NT2/D1 (cell line): ENCODE data around the gene ZNF277.

Source experiments
- DNase-seq: peaks from one replicate; pipeline ENCODE4 v3.0.0-alpha.2; 2011; ENCODE audit warnings: low read depth, low spot score
- H3K27me3 ChIP-seq: 2 replicates; pipeline ENCODE4 v1.6.0; 2011; ENCODE audit warnings: mild to moderate bottlenecking; ENCODE audit not compliant: insufficient read length, insufficient read depth
- H3K36me3 ChIP-seq: 2 replicates; pipeline ENCODE4 v1.6.1; 2011; ENCODE audit warnings: mild to moderate bottlenecking, low read length, mixed read lengths; ENCODE audit not compliant: insufficient read depth, insufficient read length
- H3K4me1 ChIP-seq: 2 replicates; pipeline ENCODE4 v1.5.1; 2011; ENCODE audit not compliant: insufficient read depth, insufficient read length
- H3K4me3 ChIP-seq: 2 replicates; pipeline ENCODE4 v1.5.1; 2011; ENCODE audit warnings: low read depth; ENCODE audit not compliant: insufficient read length
- H3K9ac ChIP-seq: 2 replicates; pipeline ENCODE4 v1.6.0; 2011; ENCODE audit warnings: low read depth; ENCODE audit not compliant: insufficient read length
- H3K9me3 ChIP-seq: 2 replicates; pipeline ENCODE4 v1.5.1; 2011; ENCODE audit warnings: mild to moderate bottlenecking, low read length; ENCODE audit not compliant: insufficient read depth
- SUZ12 ChIP-seq: IDR thresholded peaks from 2 replicates; pipeline ENCODE4 v1.6.1; 2011; ENCODE audit not compliant: insufficient read length, insufficient read depth; ENCODE audit errors: extremely low read depth
- YY1 ChIP-seq: IDR thresholded peaks from 2 replicates; pipeline ENCODE4 v1.6.1; 2011; ENCODE audit not compliant: insufficient read length, insufficient read depth
- ZNF274 ChIP-seq: IDR thresholded peaks from 2 replicates; pipeline ENCODE4 v1.6.1; 2011; ENCODE audit warnings: mild to moderate bottlenecking, low read depth, low read length

Gene ZNF277

DNA sequence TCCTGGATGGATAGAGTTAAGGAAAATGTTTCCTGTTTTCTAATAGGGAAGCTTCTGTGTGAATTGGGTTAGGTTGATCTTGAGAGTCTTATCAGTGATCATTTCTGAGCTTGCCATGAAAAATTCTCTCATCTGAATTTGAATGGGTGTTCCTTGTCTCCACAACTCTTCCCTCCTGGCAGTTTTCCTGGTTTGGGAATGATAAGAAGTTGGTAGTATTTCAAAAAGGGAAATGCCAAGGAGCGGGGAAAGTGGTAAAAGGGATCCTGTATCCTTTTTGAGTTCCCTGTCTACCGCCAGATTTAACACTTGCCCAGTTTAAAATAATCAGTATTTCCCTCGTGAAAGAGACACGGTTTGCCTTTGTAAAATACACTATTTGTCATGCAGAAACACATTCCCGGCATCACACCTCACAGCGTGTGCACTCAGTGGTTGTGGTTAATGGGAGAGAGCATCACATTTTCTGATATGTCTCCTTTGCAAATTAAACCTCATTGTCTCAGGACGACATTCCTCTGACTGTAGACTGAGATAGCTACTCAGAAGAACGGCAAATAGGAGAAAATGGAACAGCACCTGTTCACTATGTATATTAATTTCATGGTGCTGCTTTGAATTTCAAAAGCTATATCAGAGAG lies 130.6 kb downstream of the ZNF277 start:
- Histone ChIP-seq H3K27me3 (no peaks in the 10 kb centered on the region), H3K9me3 (no peaks in the 10 kb centered on the region), H3K36me3 (peaks cover 17% of the 10 kb centered on the region), H3K4me1 (no peaks in the 10 kb centered on the region), H3K4me3 (no peak overlapping the region), H3K9ac (no peak overlapping the region)
- DNase-seq: no peak
- TF ChIP-seq ZNF274 (no peak), YY1 (no peak), SUZ12 (no peak)

DNA sequence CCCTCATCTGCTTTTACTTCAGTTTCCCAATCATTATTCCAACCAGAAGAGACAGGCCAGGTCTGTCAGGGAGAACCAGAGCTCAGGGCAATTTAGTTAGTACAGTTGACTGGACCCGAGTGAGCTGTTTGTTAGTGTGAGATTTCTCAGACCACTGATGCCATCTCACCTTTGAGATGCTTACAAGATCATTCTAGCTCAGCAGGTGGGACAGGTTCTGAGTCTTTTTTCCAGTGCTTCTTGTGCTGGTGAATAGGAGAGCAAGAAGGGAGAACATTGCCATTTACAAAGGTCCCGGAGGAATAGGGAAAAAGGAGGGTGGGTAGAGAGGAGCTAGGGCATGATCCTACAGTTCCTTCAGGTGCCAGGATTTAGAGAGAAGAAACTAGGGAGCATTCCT lies 131.4 kb downstream of the ZNF277 start:
- Histone ChIP-seq H3K27me3 (no peaks in the 10 kb centered on the region), H3K4me3 (no peak overlapping the region), H3K36me3 (peaks cover 17% of the 10 kb centered on the region), H3K9ac (no peak overlapping the region), H3K9me3 (no peaks in the 10 kb centered on the region), H3K4me1 (no peaks in the 10 kb centered on the region)
- TF ChIP-seq SUZ12 (no peak), ZNF274 (no peak), YY1 (no peak)
- DNase-seq: no peak

DNA sequence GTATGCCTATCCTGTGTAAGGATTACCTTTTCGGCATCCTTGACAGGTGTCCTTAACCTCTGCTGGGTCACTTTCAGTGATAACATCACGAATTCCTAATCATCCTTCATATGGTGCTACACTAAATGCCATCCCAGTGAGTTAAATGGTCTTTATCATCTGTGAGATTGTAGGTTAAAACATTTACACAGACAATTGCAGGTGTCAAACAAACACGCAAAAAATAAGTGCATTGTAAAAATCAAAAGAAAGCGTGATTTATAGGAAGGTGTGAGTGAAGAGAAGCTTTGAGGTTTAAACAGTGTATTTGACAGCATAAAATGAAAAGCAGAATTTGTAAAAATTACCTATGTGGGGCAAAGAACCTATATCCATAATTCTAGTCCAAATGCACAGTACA lies 132.3 kb downstream of the ZNF277 start:
- no peaks in the 10 kb centered on the region for H3K27me3 ChIP-seq
- no peaks in the 10 kb centered on the region for H3K4me1 ChIP-seq
- H3K9me3 ChIP-seq: no peaks in the 10 kb centered on the region
- no peak overlapping the region for H3K4me3 ChIP-seq
- H3K36me3 ChIP-seq: peaks cover 19% of the 10 kb centered on the region
- H3K9ac ChIP-seq: no peak overlapping the region
- DNase-seq: no peak
- TF ChIP-seq SUZ12 (no peak), ZNF274 (no peak), YY1 (no peak)

DNA sequence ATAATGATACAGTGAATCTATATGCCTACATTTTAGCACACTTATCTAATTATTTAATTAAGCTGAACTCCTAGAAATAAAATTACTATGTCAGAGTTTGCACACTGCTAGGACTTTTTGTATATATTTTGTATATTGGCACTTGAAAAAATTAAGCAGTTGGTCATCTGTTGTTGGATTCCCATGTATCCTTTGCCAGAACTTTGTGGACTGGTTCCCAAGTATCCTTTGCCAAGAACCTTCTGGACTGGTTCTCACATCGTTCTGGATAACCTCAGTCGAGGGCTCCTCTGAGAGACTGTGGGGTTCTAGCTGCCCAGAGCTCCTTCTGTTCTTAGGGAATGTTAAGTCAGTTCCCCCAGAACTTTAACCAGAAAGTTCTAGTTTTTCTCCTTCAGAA lies 135.0 kb downstream of the ZNF277 start:
- Histone ChIP-seq H3K27me3 (no peaks in the 10 kb centered on the region), H3K9me3 (no peaks in the 10 kb centered on the region), H3K4me1 (no peaks in the 10 kb centered on the region), H3K4me3 (no peak overlapping the region), H3K36me3 (peaks cover 19% of the 10 kb centered on the region), H3K9ac (no peak overlapping the region)
- no peak for TF ChIP-seq ZNF274
- no peak for TF ChIP-seq YY1
- no peak for DNase-seq

DNA sequence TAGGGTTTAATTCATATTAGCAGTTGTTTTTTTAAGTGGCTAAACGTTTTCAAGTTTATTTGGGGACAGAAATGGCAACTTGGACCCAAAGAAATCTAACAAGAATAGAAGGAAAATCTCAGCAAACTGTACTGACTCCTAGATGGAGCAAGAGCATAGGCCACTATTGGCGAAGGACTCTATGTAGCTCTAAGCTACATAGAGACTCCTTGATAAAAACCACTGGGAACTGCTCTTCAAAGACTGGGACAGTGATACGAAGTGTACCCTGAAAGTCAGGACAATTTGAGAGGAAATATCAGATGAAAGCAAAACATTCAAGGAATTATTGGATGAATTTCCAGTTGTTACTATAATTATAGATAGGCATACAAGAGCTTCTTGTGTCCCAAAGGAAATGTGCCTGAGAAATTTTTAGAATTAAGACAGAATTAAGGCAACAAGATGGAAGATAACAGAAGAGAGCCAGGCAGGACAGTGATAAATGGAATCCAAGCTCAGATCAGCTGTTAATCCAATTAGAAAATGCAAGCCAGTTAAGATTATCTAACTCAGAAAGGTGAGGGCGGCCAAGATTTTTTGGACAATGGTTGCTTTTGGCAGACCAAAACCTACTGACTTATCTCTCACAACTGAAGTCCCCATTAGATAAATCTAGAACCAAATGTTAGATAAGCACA lies 140.0 kb downstream of the ZNF277 start:
- no peaks in the 10 kb centered on the region for H3K27me3 ChIP-seq
- H3K9me3 ChIP-seq: no peaks in the 10 kb centered on the region
- no peak overlapping the region for H3K4me3 ChIP-seq
- DNase-seq: no peak
- TF ChIP-seq YY1 (no peak), SUZ12 (no peak), ZNF274 (no peak)
- no peak overlapping the region for H3K9ac ChIP-seq
- H3K36me3 ChIP-seq: peaks cover 8% of the 10 kb centered on the region
- no peaks in the 10 kb centered on the region for H3K4me1 ChIP-seq

DNA sequence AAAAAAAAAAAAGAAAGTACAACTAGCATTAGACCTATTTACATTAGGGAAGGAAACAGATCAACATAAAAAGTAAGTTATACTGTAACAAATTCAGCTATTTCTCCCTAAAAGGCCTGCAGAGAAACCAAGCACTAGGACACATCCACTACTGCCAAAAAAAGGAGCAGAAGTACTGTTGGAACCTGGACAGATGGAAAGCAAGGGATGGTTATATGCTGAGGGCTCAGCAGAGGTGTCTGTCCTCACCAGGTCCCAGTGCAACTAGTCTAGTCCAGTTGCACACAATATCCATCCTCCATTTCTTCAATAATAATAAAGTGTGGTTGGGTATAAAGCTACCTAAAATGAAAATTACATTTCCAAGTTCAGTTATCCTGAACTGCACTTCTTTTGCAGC lies 140.6 kb downstream of the ZNF277 start:
- Histone ChIP-seq H3K36me3 (peaks cover 4% of the 10 kb centered on the region), H3K9me3 (no peaks in the 10 kb centered on the region), H3K4me1 (no peaks in the 10 kb centered on the region), H3K4me3 (no peak overlapping the region), H3K9ac (no peak overlapping the region), H3K27me3 (no peaks in the 10 kb centered on the region)
- TF ChIP-seq YY1: no peak
- no peak for TF ChIP-seq SUZ12
- DNase-seq: no peak

DNA sequence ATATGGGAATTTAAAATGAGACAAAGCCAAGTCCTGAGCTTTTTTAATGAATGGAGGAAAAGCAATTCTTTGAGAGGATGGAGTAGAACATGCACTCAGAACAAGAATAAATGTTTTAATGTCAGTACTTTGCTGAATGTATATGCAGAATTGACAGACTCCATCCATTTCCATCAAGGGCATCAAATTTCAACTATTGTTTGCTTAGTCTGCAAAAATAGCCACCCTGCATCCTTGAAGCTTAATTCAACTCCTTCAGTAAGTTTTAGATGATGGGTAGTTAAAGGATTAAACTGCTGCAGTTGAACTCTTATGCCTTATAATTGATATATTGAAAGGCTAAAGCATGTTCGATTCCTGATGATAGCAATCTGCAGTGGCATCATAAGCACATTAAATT lies 144.1 kb downstream of the ZNF277 start:
- Histone ChIP-seq H3K4me3 (no peak overlapping the region), H3K36me3 (no peaks in the 10 kb centered on the region), H3K9ac (no peak overlapping the region), H3K4me1 (no peaks in the 10 kb centered on the region), H3K27me3 (no peaks in the 10 kb centered on the region), H3K9me3 (no peaks in the 10 kb centered on the region)
- TF ChIP-seq YY1 (no peak), ZNF274 (no peak), SUZ12 (no peak)
- DNase-seq: no peak

DNA sequence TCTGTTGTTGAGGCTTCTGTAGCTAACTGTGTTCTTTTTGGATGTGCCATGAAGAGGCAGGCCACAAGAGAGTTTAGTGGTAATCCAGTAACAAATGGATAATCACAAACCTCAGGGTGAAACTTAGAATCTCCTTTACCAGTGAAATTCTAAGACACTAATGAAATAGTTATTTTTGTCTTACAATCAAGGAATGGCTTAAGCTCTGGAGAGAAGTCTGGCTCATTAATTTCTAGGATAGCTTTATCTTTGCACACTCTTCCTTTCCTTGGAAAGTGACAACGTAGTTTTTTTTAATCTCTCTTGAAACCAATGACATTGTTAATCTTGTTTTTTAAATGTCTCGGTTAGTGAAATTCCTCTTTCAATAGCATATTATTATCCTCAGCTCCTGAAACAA lies 150.1 kb downstream of the ZNF277 start:
- Histone ChIP-seq H3K27me3 (no peaks in the 10 kb centered on the region), H3K9me3 (no peaks in the 10 kb centered on the region), H3K9ac (no peak overlapping the region), H3K4me1 (no peaks in the 10 kb centered on the region), H3K4me3 (no peak overlapping the region), H3K36me3 (no peaks in the 10 kb centered on the region)
- TF ChIP-seq ZNF274 (no peak), SUZ12 (no peak), YY1 (no peak)
- no peak for DNase-seq
